ENCODE results near the gene SLC15A4.
"Not testable (repeated sequence)": the region's sequence is repeated elsewhere in the genome, so short reads cannot be mapped to it uniquely, and the experiment has no call there.

SLC15A4 gene

GRCh38 chr12:128813392-128813791 lies 10.4 kb downstream of the SLC15A4 start:
- TF ChIP-seq, protein P1, sequence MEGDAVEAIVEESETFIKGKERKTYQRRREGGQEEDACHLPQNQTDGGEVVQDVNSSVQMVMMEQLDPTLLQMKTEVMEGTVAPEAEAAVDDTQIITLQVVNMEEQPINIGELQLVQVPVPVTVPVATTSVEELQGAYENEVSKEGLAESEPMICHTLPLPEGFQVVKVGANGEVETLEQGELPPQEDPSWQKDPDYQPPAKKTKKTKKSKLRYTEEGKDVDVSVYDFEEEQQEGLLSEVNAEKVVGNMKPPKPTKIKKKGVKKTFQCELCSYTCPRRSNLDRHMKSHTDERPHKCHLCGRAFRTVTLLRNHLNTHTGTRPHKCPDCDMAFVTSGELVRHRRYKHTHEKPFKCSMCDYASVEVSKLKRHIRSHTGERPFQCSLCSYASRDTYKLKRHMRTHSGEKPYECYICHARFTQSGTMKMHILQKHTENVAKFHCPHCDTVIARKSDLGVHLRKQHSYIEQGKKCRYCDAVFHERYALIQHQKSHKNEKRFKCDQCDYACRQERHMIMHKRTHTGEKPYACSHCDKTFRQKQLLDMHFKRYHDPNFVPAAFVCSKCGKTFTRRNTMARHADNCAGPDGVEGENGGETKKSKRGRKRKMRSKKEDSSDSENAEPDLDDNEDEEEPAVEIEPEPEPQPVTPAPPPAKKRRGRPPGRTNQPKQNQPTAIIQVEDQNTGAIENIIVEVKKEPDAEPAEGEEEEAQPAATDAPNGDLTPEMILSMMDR (conservative IDR thresholded peaks at IDR 0.05; ENCODE audit: low read length): no peak
- H3K4me3 ChIP-seq (ENCODE audit: low read length): no peak overlapping the region
- peak; percentile 27 for DNase-seq (ENCODE audit: low read depth)

GRCh38 chr12:128811806-128812205 lies 12.0 kb downstream of the SLC15A4 start:
- TF ChIP-seq, protein P1 (conservative IDR thresholded peaks at IDR 0.05; ENCODE audit: low read length): no peak
- no peak for DNase-seq (ENCODE audit: low read depth)
- no peak overlapping the region for H3K4me3 ChIP-seq (ENCODE audit: low read length)

DNA sequence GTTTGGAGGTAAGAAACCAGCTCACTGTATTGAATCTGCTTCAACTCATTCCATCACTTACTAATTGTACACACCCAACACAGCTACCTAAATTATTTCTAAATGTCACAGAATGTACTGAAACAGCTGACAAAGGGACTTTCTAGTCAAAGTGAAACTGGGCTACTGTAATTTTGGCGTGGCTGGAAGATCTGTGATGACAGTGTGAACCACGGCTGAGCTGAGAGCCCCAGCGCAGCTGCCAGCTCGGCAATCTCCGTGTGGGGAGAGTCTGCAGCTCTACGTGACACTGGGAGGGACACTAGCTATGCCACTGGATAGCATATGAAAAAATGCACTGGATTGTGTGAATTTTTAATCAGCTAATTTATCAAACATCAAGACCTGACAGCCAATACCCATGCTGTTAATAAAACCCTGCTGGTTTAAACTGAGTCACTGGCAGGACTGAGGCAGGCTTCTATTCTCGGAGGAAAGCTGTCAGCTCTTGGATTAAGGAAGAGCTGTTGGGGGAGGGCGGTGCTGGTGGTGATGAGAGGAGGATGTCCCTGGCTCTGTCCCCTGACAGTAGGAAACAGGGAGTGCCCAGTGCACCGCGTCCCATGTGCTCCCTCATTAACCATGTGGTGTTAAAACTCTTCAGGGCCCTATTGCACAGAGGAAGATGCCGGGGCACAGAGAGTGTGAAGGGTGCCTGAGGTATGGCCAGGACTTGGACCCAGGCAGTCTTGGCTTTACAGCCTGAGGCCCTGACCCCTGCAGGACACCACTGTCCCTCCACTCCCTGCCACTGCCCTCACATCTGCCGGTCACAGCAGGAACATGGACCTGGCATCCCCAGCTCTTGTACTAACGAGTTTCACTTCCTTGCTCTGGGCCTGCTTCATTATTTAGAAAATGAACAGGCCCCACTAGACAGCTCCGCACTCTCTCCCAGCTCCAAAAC lies 13.3 kb downstream of the SLC15A4 start:
- peak; percentile 51 for DNase-seq (ENCODE audit: low read depth)
- peak overlapping the region; percentile 27 for H3K4me3 ChIP-seq (ENCODE audit: low read length)
- TF ChIP-seq, protein P1 (conservative IDR thresholded peaks at IDR 0.05; ENCODE audit: low read length): no peak

- no peak for DNase-seq (ENCODE audit: low read depth)
- no peak overlapping the region for H3K4me3 ChIP-seq (ENCODE audit: low read length)
- TF ChIP-seq, protein P1 (conservative IDR thresholded peaks at IDR 0.05; ENCODE audit: low read length): no peak
Observed at GRCh38 chr12:128808651-128809050, 15.1 kb downstream of the SLC15A4 start.

- no peak overlapping the region for H3K4me3 ChIP-seq (ENCODE audit: low read length)
- no peak for DNase-seq (ENCODE audit: low read depth)
- TF ChIP-seq, protein P1 (conservative IDR thresholded peaks at IDR 0.05; ENCODE audit: low read length): no peak
Observed at GRCh38 chr12:128807161-128807724, 16.5 kb downstream of the SLC15A4 start.

DNA sequence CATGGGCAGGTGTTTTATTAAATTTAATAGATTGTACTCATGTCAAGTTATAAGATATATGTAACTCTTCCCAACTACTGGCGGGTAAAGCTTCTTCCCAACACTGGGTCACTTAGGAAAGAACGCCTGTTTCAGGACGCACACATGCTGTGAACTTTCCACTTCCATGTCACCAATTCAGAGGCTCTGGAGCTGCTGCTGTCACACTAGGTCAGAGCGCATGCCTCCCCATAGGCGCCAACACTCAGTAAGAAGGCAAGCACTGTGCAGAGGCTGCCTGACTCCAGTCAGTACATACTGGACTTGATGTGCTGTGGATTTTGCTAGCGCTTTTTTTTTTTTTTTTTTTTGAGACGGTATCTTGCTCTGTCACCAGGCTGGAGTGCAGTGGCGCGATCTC lies 17.2 kb downstream of the SLC15A4 start:
- DNase-seq (ENCODE audit: low read depth): no peak
- TF ChIP-seq, protein P1 (conservative IDR thresholded peaks at IDR 0.05; ENCODE audit: low read length): no peak
- no peak overlapping the region for H3K4me3 ChIP-seq (ENCODE audit: low read length)

GRCh38 chr12:128805406-128805805 lies 18.4 kb downstream of the SLC15A4 start:
- not testable (repeated sequence) for H3K4me3 ChIP-seq (ENCODE audit: low read length); DNase-seq (ENCODE audit: low read depth)
